Glutamatergic neuron (in vitro differentiated cells): ENCODE results near the gene TMIGD3. TPM values are rescaled to one million over a fixed set of nuclear protein-coding genes. Genes with fewer than 3 reads are reported as not detected.

Experiments
- DNase-seq: peaks from one replicate; pipeline ENCODE4 v3.0.0; 2022
- H3K27ac Mint-ChIP-seq: one replicate; pipeline ENCODE4 v1.8.0; 2020; ENCODE audit warnings: mild to moderate bottlenecking, mixed read lengths, inconsistent platforms; ENCODE audit not compliant: unreplicated experiment
- H3K27me3 Mint-ChIP-seq: one replicate; pipeline ENCODE4 v1.8.0; 2020; ENCODE audit warnings: mild to moderate bottlenecking, moderate library complexity, mixed read lengths, inconsistent platforms; ENCODE audit not compliant: unreplicated experiment
- H3K36me3 Mint-ChIP-seq: one replicate; pipeline ENCODE4 v1.8.0; 2020; ENCODE audit warnings: mild to moderate bottlenecking, mixed read lengths, inconsistent platforms; ENCODE audit not compliant: unreplicated experiment
- H3K4me1 Mint-ChIP-seq: one replicate; pipeline ENCODE4 v1.8.0; 2020; ENCODE audit warnings: mild to moderate bottlenecking, low read depth, mixed read lengths, inconsistent platforms; ENCODE audit not compliant: unreplicated experiment
- H3K4me3 Mint-ChIP-seq: one replicate; pipeline ENCODE4 v1.8.0; 2020; ENCODE audit warnings: mild to moderate bottlenecking, mixed read lengths, inconsistent platforms; ENCODE audit not compliant: unreplicated experiment
- H3K9me3 Mint-ChIP-seq: one replicate; pipeline ENCODE4 v1.8.0; 2020; ENCODE audit warnings: mild to moderate bottlenecking, moderate library complexity, mixed read lengths, inconsistent platforms; ENCODE audit not compliant: unreplicated experiment
- total RNA-seq: library from RNA; stranded (reverse); fragmentation: NEBNext Ultra II Directional; extraction: Animal tissue kit (Norgen Biotek cat#: 25700); gene quantifications from one replicate; pipeline ENCODE4 v1.2.1, GENCODE V29; 2021; ENCODE audit not compliant: unreplicated experiment
- TF ChIP-seq, protein P1 (sequence below): fragments of 200-600 bp; sonication (generic); IDR thresholded peaks from one replicate; pipeline ENCODE4 v1.5.0; 2021; ENCODE audit not compliant: partially characterized antibody, unreplicated experiment

Gene TMIGD3
- total RNA-seq, 1 donor from 2014 or later, result not detected

DNA sequence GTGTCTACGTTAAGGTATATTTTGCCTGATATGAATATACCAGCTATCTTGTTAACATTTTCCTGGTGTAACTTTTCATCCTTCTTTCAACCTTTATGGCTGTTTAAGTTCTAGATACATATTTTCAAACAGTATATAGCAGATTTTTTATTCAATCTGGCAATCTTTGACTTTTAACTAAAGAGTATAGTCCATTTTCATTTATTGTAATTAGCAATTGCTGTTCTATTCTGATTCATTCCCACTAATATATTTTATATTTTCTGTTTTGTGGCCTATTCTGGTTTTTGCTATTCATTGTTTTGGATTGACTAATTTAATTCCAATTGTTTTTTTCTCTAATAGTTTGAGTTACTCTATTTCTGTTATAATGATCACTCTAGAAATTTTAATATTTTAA, 37.0 kb downstream of the TMIGD3 start:
- no peak for DNase-seq
- Mint-ChIP-seq H3K4me1 (no peaks in the 10 kb centered on the region), H3K9me3 (peaks cover 1% of the 10 kb centered on the region), H3K36me3 (no peaks in the 10 kb centered on the region), H3K27ac (no peak overlapping the region), H3K27me3 (no peaks in the 10 kb centered on the region), H3K4me3 (no peak overlapping the region)
- TF ChIP-seq, protein P1, sequence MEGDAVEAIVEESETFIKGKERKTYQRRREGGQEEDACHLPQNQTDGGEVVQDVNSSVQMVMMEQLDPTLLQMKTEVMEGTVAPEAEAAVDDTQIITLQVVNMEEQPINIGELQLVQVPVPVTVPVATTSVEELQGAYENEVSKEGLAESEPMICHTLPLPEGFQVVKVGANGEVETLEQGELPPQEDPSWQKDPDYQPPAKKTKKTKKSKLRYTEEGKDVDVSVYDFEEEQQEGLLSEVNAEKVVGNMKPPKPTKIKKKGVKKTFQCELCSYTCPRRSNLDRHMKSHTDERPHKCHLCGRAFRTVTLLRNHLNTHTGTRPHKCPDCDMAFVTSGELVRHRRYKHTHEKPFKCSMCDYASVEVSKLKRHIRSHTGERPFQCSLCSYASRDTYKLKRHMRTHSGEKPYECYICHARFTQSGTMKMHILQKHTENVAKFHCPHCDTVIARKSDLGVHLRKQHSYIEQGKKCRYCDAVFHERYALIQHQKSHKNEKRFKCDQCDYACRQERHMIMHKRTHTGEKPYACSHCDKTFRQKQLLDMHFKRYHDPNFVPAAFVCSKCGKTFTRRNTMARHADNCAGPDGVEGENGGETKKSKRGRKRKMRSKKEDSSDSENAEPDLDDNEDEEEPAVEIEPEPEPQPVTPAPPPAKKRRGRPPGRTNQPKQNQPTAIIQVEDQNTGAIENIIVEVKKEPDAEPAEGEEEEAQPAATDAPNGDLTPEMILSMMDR, result no peak

DNA sequence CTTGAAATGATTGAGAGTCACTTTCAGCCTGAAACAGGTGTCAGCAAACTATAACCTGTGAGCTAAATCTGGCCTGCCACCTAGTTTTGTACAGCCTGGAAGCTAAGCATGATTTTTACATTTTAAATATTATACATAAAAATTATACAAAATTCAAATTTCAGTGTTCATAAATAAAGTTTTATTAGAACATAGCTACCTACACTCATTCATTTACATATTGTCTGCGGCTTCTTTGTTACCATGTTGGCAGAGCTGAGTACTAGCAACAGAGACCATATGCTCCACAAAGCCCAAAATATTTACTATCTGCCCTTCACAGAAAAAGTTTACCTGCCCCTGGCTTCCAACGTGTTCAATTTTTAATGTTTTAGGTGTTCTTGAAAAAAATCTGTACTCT, 37.7 kb downstream of the TMIGD3 start:
- Mint-ChIP-seq H3K27me3 (no peaks in the 10 kb centered on the region), H3K4me1 (no peaks in the 10 kb centered on the region), H3K4me3 (no peak overlapping the region), H3K9me3 (peaks cover 1% of the 10 kb centered on the region), H3K27ac (no peak overlapping the region), H3K36me3 (no peaks in the 10 kb centered on the region)
- TF ChIP-seq, protein P1, result no peak
- no peak for DNase-seq

DNA sequence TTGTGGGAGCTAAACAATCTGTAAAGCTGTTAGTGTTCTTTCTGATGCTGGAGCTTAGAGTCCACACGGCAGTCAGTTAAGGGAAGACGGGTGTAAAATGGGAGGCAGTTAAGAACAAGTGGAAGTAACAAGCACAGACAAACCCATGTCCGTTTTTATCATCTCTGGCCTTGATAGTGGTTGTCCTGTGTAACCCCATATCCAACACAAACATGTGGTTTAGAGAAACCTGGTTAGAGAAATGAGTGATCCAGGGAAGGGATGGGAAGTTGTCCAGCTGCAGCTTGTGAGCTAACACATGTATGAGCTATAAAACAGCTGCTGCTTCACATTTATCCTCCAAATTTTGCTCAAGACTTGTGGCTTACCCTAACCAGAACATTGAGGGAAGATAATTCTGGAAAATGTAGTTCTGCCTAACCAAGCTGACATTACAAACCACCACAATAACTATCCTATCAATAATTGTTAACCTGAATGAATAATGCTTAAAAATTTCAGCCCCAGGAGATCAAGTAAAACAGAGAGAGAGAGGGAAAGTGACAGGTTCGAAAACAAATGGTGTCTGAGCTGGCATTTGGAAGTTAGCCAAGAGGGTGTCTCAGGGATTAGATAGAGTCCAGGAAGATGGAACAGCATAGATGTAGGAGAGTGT, 40.3 kb downstream of the TMIGD3 start:
- Mint-ChIP-seq H3K27me3 (no peaks in the 10 kb centered on the region), H3K9me3 (peaks cover 1% of the 10 kb centered on the region), H3K4me3 (no peak overlapping the region), H3K4me1 (no peaks in the 10 kb centered on the region), H3K36me3 (no peaks in the 10 kb centered on the region), H3K27ac (no peak overlapping the region)
- TF ChIP-seq, protein P1, result no peak
- DNase-seq, result no peak

DNA sequence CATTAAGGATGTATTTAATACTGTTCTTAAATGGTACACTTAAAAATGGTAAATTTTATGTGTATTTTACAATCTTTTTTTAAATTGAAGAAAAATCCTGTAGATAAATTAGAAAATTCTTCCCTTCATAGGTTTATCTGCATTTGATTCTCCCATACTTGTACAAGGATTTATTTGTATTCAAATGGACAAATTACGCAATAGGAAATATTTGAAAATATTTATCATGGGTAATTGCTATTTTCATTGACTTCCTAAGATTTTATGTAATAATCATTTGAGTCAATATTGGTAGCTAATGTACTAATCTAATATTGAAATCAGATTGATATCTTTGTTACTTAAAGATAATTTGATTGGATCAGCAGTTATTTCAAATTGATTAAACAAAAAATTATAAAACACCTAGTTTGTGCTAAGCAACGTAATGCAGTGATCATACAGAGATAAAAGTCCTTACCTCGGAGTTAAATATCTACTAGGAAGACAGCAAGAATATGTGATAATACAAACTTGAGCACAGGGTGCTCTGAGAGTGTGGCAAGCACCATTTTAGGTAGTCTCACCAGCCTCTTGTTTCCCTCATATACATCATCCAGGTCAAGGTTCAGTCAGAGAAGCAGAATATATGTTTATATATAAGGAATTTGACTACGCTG, 40.9 kb downstream of the TMIGD3 start:
- Mint-ChIP-seq H3K36me3 (no peaks in the 10 kb centered on the region), H3K27ac (no peak overlapping the region), H3K4me3 (no peak overlapping the region), H3K27me3 (no peaks in the 10 kb centered on the region), H3K4me1 (no peaks in the 10 kb centered on the region), H3K9me3 (peaks cover 1% of the 10 kb centered on the region)
- TF ChIP-seq, protein P1, result no peak
- DNase-seq, result no peak

DNA sequence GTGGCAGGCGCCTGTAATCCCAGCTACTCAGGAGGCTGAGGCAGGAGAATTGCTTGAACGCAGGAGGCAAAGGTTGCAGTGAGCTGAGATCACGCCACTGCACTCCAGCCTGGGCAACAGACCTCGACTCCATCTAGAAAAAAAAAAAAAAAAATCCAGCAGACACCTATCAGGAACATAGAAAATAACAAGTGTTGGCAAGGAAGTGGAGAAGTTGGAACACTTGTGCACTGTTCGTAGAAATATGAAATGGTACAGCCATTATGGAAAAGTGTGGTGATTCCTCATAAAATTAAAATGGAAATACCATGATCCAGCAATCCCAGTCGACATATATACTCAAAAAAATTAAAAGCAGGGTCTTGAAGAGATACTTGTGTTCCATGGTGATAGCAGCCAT, 41.7 kb downstream of the TMIGD3 start:
- no peak overlapping the region for H3K27ac Mint-ChIP-seq
- no peak for DNase-seq
- peaks cover 1% of the 10 kb centered on the region for H3K9me3 Mint-ChIP-seq
- H3K27me3 Mint-ChIP-seq, result no peaks in the 10 kb centered on the region
- H3K4me3 Mint-ChIP-seq, result no peak overlapping the region
- H3K36me3 Mint-ChIP-seq, result no peaks in the 10 kb centered on the region
- TF ChIP-seq, protein P1, result no peak
- no peaks in the 10 kb centered on the region for H3K4me1 Mint-ChIP-seq
